Neural cell (in vitro differentiated cells): ENCODE results near the gene GART. TPM values are rescaled to one million over a fixed set of nuclear protein-coding genes. Genes with fewer than 3 reads are reported as not detected.

Experiments
- H2AFZ ChIP-seq: fragments of 200-600, 300-800 bp; sonication (generic), shearing (Covaris generic); 2 replicates; pipeline ENCODE4 v1.6.0; 2014; ENCODE audit warnings: low read depth, mild to moderate bottlenecking, antibody characterized with exemption, low read length, moderate library complexity
- H3F3A ChIP-seq: fragments of 200-600 bp; shearing (Covaris generic); 2 replicates; pipeline ENCODE4 v1.6.1; 2016; ENCODE audit warnings: mild to moderate bottlenecking, moderate library complexity, mixed read lengths, antibody characterized with exemption, low read length; ENCODE audit not compliant: insufficient read depth, poor library complexity, severe bottlenecking
- H3K27ac ChIP-seq: fragments of 200-600, 300-800 bp; sonication (generic), shearing (Covaris generic); 2 replicates; pipeline ENCODE4 v1.5.1; 2014; ENCODE audit warnings: mild to moderate bottlenecking, low read length, moderate library complexity
- H3K27me3 ChIP-seq: fragments of 300-800, 200-600 bp; sonication (generic), shearing (Covaris generic); 2 replicates; pipeline ENCODE4 v1.6.0; 2014; ENCODE audit warnings: mild to moderate bottlenecking, low read depth, low read length, moderate library complexity; ENCODE audit not compliant: insufficient read depth
- H3K36me3 ChIP-seq: fragments of 300-800, 200-600 bp; sonication (generic), shearing (Covaris generic); 2 replicates; pipeline ENCODE4 v1.5.1; 2014; ENCODE audit warnings: mild to moderate bottlenecking, antibody characterized with exemption, low read length, moderate library complexity; ENCODE audit not compliant: insufficient read depth
- H3K4me2 ChIP-seq: fragments of 300-800, 200-600 bp; sonication (generic), shearing (Covaris generic); 2 replicates; pipeline ENCODE4 v1.6.0; 2014; ENCODE audit warnings: mild to moderate bottlenecking, low read length
- H3K4me3 ChIP-seq: fragments of 300-800, 200-600 bp; sonication (generic), shearing (Covaris generic); 2 replicates; pipeline ENCODE4 v1.5.1; 2014; ENCODE audit warnings: mild to moderate bottlenecking, low read length, moderate library complexity
- H3K79me2 ChIP-seq: fragments of 200-600 bp; shearing (Covaris generic); replicated peaks from 2 replicates; pipeline ENCODE4 v1.6.0; 2014; ENCODE audit warnings: mild to moderate bottlenecking, low read length, moderate library complexity; ENCODE audit not compliant: insufficient read depth
- H3K9ac ChIP-seq: fragments of 300-800, 200-600 bp; sonication (generic), shearing (Covaris generic); 2 replicates; pipeline ENCODE4 v1.6.1; 2016; ENCODE audit warnings: mild to moderate bottlenecking, low read length, mixed read lengths
- H3K9me2 ChIP-seq: fragments of 200-600 bp; shearing (Covaris generic); 2 replicates; pipeline ENCODE4 v1.6.1; 2016; ENCODE audit warnings: mild to moderate bottlenecking, low read length, mixed read lengths; ENCODE audit not compliant: insufficient read depth
- H3K9me3 ChIP-seq: fragments of 200-600, 300-800 bp; sonication (generic), shearing (Covaris generic); 2 replicates; pipeline ENCODE4 v1.6.1; 2016; ENCODE audit warnings: mild to moderate bottlenecking, mixed run types, low read length, moderate library complexity, mixed read lengths
- H4K20me1 ChIP-seq: fragments of 200-600 bp; shearing (Covaris generic); 2 replicates; pipeline ENCODE4 v1.6.1; 2016; ENCODE audit warnings: mild to moderate bottlenecking, mixed run types; ENCODE audit not compliant: insufficient read depth
- CTCF ChIP-seq: fragments of 450-650 bp; IDR thresholded peaks from 2 replicates; pipeline ENCODE4 v1.5.1; 2014; ENCODE audit warnings: antibody characterized with exemption, mild to moderate bottlenecking, moderate library complexity; ENCODE audit not compliant: poor library complexity, severe bottlenecking
- EP300 ChIP-seq: fragments of 450-650 bp; conservative IDR thresholded peaks from 2 replicates; pipeline ENCODE4 v1.6.1; 2014; ENCODE audit warnings: antibody characterized with exemption, mild to moderate bottlenecking, moderate library complexity; ENCODE audit not compliant: poor library complexity, severe bottlenecking
- EZH2 ChIP-seq: fragments of 200-600, 300-800 bp; shearing (Covaris generic), sonication (generic); IDR thresholded peaks from 2 replicates; pipeline ENCODE4 v1.6.1; 2014; ENCODE audit warnings: antibody characterized with exemption, low read length, borderline replicate concordance, mild to moderate bottlenecking; ENCODE audit not compliant: insufficient read depth, poor library complexity, severe bottlenecking
- MXI1 ChIP-seq: fragments of 450-650 bp; conservative IDR thresholded peaks from 2 replicates; pipeline ENCODE4 v1.6.1; 2014; ENCODE audit warnings: antibody characterized with exemption, mild to moderate bottlenecking; ENCODE audit not compliant: poor library complexity, severe bottlenecking
- POLR2AphosphoS5 ChIP-seq: IDR thresholded peaks from 2 replicates; pipeline ENCODE4 v1.6.1; 2012
- RAD21 ChIP-seq: fragments of 450-650 bp; conservative IDR thresholded peaks from 2 replicates; pipeline ENCODE4 v1.6.1; 2014; ENCODE audit warnings: antibody characterized with exemption, mild to moderate bottlenecking, moderate library complexity
- REST ChIP-seq: IDR thresholded peaks from 2 replicates; pipeline ENCODE4 v1.6.1; 2012; ENCODE audit warnings: borderline replicate concordance
- SMC3 ChIP-seq: fragments of 450-650 bp; conservative IDR thresholded peaks from 2 replicates; pipeline ENCODE4 v1.6.1; 2014; ENCODE audit warnings: antibody characterized with exemption, mild to moderate bottlenecking, moderate library complexity; ENCODE audit not compliant: poor library complexity
- TAF1 ChIP-seq: IDR thresholded peaks from 2 replicates; pipeline ENCODE4 v1.6.1; 2012; ENCODE audit warnings: low read depth
- polyA plus RNA-seq: library from polyadenylated mRNA; depleted of rRNA; stranded (reverse); fragments of >200 nt; gene quantifications from 2 replicates; pipeline ENCODE4 v1.2.3, GENCODE V29; 2014

Gene GART
- polyA plus RNA-seq, 1 donor from 2014 or later, result 87.5 TPM

- H3K27ac ChIP-seq, result peak overlapping the region; percentile 99
- peak overlapping the region; percentile 62 for H2AFZ ChIP-seq
- peaks cover 6% of the 10 kb centered on the region for H4K20me1 ChIP-seq
Observed at GRCh38 chr21:33543505-33544129, 1.7 kb upstream of the GART start.

More at GRCh38 chr21:33543505-33544129, 1.7 kb upstream of the GART start:
- Histone ChIP-seq H3K4me3 (peak overlapping the region; percentile 72), H3K79me2 (peaks cover 76% of the 10 kb centered on the region), H3K9me3 (no peaks in the 10 kb centered on the region), H3K27me3 (no peaks in the 10 kb centered on the region), H3K36me3 (no peaks in the 10 kb centered on the region), H3F3A (no peaks in the 10 kb centered on the region), H3K9ac (peak overlapping the region; percentile 96), H3K9me2 (no peaks in the 10 kb centered on the region), H3K4me2 (peak overlapping the region; percentile 55)
- TF ChIP-seq EP300 (no peak), MXI1 (no peak), REST (no peak), EZH2 (no peak), SMC3 (no peak), RAD21 (no peak), POLR2AphosphoS5 (no peak), TAF1 (no peak), CTCF (no peak)
